Heart right ventricle (tissue), 16 donors: ENCODE data around the gene OSBPL10. TPM values are rescaled to one million over a fixed set of nuclear protein-coding genes. Genes with fewer than 3 reads are reported as not detected.

ENCODE experiments used
- ATAC-seq, 8 donors: fragments of 200-7000 bp; cut with Tn5 transposase; one replicate each; pipeline ENCODE4 v1.9.1; 2020; ENCODE audit warnings: mild to moderate bottlenecking in 8 of 8, moderate library complexity in 8 of 8, moderate number of reproducible peaks in 1 of 8
- DNase-seq, 2 donors: peaks; one replicate each; pipeline ENCODE4 v3.0.0-alpha.2; 2020
- H3K27ac ChIP-seq, 10 donors: fragments of 200-600 bp; sonication (generic) in 2 of 10; one replicate each; pipeline versions ENCODE4 v1.5.0 to v1.8.0; 2020 to 2022; ENCODE audit warnings: mild to moderate bottlenecking in 3 of 10
- H3K27me3 ChIP-seq, 7 donors: fragments of 200-600 bp; one replicate each; pipeline ENCODE4 v1.8.0; 2021 to 2022; ENCODE audit warnings: mild to moderate bottlenecking in 2 of 7
- H3K36me3 ChIP-seq, 9 donors: fragments of 200-600 bp; sonication (generic) in 1 of 9; one replicate each; pipeline versions ENCODE4 v1.5.0 to v1.8.0; 2020 to 2022; ENCODE audit warnings: mild to moderate bottlenecking in 2 of 9
- H3K4me1 ChIP-seq, 9 donors: fragments of 200-600 bp; sonication (generic) in 1 of 9; one replicate each; pipeline versions ENCODE4 v1.5.0 to v1.8.0; 2020 to 2022; ENCODE audit warnings: mild to moderate bottlenecking in 4 of 9
- H3K4me3 ChIP-seq, 10 donors: fragments of 200-600 bp; sonication (generic) in 2 of 10; one replicate each; pipeline versions ENCODE4 v1.5.0 to v1.8.0; 2020 to 2022; ENCODE audit warnings: mild to moderate bottlenecking in 7 of 10, moderate library complexity in 2 of 10
- H3K9me3 ChIP-seq, 11 donors: fragments of 200-600 bp in 10 of 11; sonication (generic) in 2 of 11; one replicate each; pipeline versions ENCODE4 v1.5.0 to v1.8.0; 2013 to 2022; ENCODE audit warnings: mild to moderate bottlenecking in 2 of 11, control low read depth in 1 of 11, moderate library complexity in 1 of 11
- WGBS, 2 donors: extraction: QIAGEN DNeasy Blood & Tissue Kit; methylation state at CpG; one replicate each; pipeline ENCODE4 v1.1.7; 2013; ENCODE audit warnings: inconsistent platforms in 1 of 2; 5-methylcytosine and 5-hydroxymethylcytosine counted together
- intact Hi-C, 10 donors: fragments of 100-400 bp; cut with DNase I; formaldehyde crosslinking; loops; one replicate each; pipeline versions ENCODE4 v1.11.1 to v1.14.2; 2022
- polyA plus RNA-seq, 2 donors: library from polyadenylated mRNA; stranded (reverse); fragments of 200-250 nt; gene quantifications; one replicate each; pipeline ENCODE4 v1.2.3, GENCODE V29; 2013
- total RNA-seq, 10 donors: library from RNA; stranded (reverse); fragmentation: NEBNext Ultra II Directional in 3 of 10; extraction: Animal tissue kit (Norgen Biotek cat#: 25700) in 3 of 10; gene quantifications; one replicate each; pipeline versions ENCODE4 v1.2.1 to v1.2.4, GENCODE V29; 2021 to 2023
- TF ChIP-seq, protein P1 (sequence below), 9 donors: fragments of 200-600 bp; sonication (generic) in 2 of 9; IDR thresholded peaks; one replicate each; pipeline versions ENCODE4 v1.5.0 to v1.8.0; 2021 to 2022; ENCODE audit warnings: antibody characterized with exemption in 9 of 9, mild to moderate bottlenecking in 5 of 9, moderate library complexity in 1 of 9
- donor health status: Arrhythmogenic right ventricular cardiomyopathy.
- donor health status: ischemic (EF 13 %, LVEDD 7.1; RV severe dilation, severe dysfunction).
- donor health status: healthy with polysubstance abuse.
- donor health status: DM: no; HTN: yes; CAD: no.
- donor health status: DM: no; HTN: no; CAD: no.
- donor health status: ischemic (EF 25% LVEDD 6.9; RV normal size, moderate dysfunction).
- donor health status: ischemic (EF 25% LVEDD 5.7; RV mildly dilated, moderate dysfunction).
- donor health status: healthy.
- donor health status: DM: yes; HTN: yes; CAD: no.
- donor health status: Ischemic cardiomyopathy.
- donor health status: ischemic (EF 35%, LVEDD 5.7; RV mildly dilated, moderate dysfunction).
- donor health status: nonischemic (EF 11% LVEDD 7.7; RV severe dilation, severe dysfunction).
- donor health status: DM: yes; HTN: yes; CAD: no.
- donor health status: PGD.
- donor health status: ischemic (EF 29% LVEDD 5.4; RV normal size, mild dysfunction).
- donor health status: nonischemic (EF 23%, LVEDD 6.1; RV moderate dilation, normal function).

OSBPL10 gene
- total and polyA plus RNA-seq, 12 donors, result 1.2 to 8.5 (median 4.1) TPM

DNA sequence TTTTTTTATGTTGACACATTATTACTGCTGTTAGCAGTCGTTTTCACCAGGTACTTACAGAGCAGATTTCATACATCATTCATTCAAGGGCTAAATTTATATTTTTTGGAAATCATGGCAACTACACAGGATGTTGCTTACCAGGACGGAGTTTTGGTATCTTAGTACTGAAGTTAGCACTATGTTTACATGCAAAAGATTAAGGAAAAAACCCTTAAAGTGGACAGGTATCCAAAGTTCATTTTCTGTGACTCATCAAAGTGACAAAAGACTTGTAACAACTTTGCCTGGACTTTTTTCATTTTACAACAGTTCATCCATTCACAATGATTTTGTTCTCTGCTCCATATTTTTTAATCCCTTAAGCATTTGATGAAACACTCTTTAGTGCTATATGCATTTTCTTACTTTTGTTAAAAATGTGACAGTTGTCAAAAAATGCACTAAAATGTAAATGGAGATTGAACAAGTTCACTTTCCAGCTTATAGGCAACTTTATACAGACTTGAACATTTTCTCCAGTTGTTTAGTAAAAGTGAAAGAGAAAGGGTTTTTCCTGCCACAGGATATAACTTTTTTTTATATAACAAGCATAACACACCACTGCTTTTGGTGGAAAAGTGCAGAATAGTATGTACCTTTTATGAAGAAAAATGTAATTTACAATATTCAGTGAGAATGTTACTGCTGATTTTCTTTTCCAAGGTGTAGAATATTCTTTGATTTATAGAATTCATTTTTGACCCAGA lies 344.2 kb downstream of the OSBPL10 start:
- Histone ChIP-seq H3K4me1 (peaks cover 0 to 25% (median 13%) of the 10 kb centered on the region in 9 donors), H3K36me3 (peaks cover 0 to 43% (median 10%) of the 10 kb centered on the region in 9 donors), H3K9me3 (no peaks in the 10 kb centered on the region), H3K4me3 (peak overlapping the region in 1 of 10 donors; percentile 16), H3K27ac (peak overlapping the region in 6 of 10 donors; percentile 19 to 55 (median 31)), H3K27me3 (no peaks in the 10 kb centered on the region)
- DNase-seq (no peak), ATAC-seq (no peak)
- TF ChIP-seq, protein P1, sequence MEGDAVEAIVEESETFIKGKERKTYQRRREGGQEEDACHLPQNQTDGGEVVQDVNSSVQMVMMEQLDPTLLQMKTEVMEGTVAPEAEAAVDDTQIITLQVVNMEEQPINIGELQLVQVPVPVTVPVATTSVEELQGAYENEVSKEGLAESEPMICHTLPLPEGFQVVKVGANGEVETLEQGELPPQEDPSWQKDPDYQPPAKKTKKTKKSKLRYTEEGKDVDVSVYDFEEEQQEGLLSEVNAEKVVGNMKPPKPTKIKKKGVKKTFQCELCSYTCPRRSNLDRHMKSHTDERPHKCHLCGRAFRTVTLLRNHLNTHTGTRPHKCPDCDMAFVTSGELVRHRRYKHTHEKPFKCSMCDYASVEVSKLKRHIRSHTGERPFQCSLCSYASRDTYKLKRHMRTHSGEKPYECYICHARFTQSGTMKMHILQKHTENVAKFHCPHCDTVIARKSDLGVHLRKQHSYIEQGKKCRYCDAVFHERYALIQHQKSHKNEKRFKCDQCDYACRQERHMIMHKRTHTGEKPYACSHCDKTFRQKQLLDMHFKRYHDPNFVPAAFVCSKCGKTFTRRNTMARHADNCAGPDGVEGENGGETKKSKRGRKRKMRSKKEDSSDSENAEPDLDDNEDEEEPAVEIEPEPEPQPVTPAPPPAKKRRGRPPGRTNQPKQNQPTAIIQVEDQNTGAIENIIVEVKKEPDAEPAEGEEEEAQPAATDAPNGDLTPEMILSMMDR (IDR thresholded peaks at IDR 0.05), result no peak
- WGBS, 2 donors, result 51% methylated on average over 2 of the region's 2 CpGs
- intact Hi-C loops, result no loop called here

DNA sequence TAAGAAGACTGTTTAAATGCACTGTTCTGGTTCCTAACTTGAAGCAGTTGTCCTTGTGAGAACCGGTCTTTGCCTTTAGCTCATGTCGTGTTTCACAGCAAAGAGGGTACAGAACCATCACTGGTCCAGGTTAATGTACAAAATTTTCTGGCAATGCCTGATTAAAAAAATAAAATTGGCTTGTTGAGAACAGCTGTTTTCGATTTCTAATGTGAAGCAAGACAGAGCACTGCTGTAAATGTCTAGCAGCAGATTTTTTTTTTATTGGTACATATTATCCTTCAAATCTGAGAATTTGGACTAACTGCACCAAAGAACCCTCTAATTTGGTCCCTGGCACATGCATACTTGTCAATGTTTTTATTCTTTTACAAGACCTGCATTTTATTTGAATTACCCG lies 345.0 kb downstream of the OSBPL10 start:
- no peaks in the 10 kb centered on the region for H3K9me3 ChIP-seq
- 78 to 85% methylated on average over 4 of the region's 4 CpGs for WGBS, 2 donors
- no peak overlapping the region for H3K4me3 ChIP-seq
- ATAC-seq (no peak), DNase-seq (no peak)
- H3K27ac ChIP-seq, result peak overlapping the region in 3 of 10 donors; percentile 5 to 55 (median 54)
- intact Hi-C loops, result no loop called here
- H3K36me3 ChIP-seq, result peaks cover 0 to 51% (median 17%) of the 10 kb centered on the region in 9 donors
- no peaks in the 10 kb centered on the region for H3K27me3 ChIP-seq
- H3K4me1 ChIP-seq, result peaks cover 0 to 25% (median 13%) of the 10 kb centered on the region in 9 donors
- TF ChIP-seq, protein P1 (IDR thresholded peaks at IDR 0.05), result no peak

DNA sequence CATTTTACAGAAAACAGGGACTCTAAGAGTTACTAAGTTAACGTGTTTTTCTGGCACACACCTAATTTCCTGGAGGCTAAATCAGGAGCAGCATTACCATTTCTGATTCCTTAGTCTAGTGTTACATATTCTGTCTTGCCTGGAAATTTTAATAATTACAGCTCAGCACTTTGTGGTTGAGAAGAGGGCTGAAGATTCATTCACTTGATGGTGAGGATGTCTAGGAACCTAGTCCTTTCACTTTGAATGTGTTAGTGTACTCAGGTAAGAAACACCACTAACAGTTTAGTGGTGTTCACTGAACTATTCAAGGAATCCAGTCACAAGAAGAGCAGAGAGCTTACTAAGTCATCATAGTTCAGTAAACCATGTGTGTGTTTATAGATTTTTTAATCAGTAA lies 345.5 kb downstream of the OSBPL10 start:
- Histone ChIP-seq H3K4me3 (no peak overlapping the region), H3K9me3 (no peaks in the 10 kb centered on the region), H3K27me3 (no peaks in the 10 kb centered on the region), H3K4me1 (peaks cover 0 to 25% (median 13%) of the 10 kb centered on the region in 9 donors), H3K36me3 (peaks cover 0 to 56% (median 22%) of the 10 kb centered on the region in 9 donors), H3K27ac (peak overlapping the region in 3 of 10 donors; percentile 5 to 55 (median 54))
- TF ChIP-seq, protein P1 (IDR thresholded peaks at IDR 0.05), result no peak
- ATAC-seq, result no peak
- intact Hi-C loops, result no loop called here
- 18 to 30% methylated on average over 1 of the region's 1 CpG for WGBS, 2 donors
- DNase-seq, result no peak

DNA sequence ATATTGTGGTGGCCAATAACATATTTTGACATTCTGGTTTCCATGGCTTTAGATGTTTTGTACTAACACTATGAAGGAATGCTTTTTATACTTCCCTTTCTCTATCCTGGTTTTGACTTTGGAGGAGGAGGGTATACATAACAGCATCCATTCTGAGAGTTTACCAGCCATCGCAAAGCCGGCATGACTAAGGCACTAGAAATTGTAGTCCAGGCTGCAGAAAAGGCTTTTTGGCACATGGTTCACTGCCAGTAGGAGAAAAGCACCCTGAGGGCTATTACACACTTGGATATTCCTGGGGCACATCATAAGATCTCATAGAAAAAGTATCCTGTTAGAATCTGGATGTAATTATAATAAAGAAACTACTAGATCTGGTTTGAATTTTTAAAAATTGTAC lies 346.6 kb downstream of the OSBPL10 start:
- Histone ChIP-seq H3K4me1 (peaks cover 0 to 25% (median 13%) of the 10 kb centered on the region in 9 donors), H3K27me3 (no peaks in the 10 kb centered on the region), H3K4me3 (no peak overlapping the region), H3K27ac (no peak overlapping the region), H3K9me3 (no peaks in the 10 kb centered on the region), H3K36me3 (peaks cover 0 to 67% (median 26%) of the 10 kb centered on the region in 9 donors)
- DNase-seq (no peak), ATAC-seq (no peak)
- intact Hi-C loops, result loop anchor here in 1 of 10 donors (5.0 kb wide), 1 partner anchor 33 kb away; no protein-coding TSS in a partner anchor
- WGBS, 2 donors, result 90 to 92% methylated on average over 2 of the region's 2 CpGs
- TF ChIP-seq, protein P1 (IDR thresholded peaks at IDR 0.05), result no peak
